Parathyroid adenoma (tissue), 2 donors: ENCODE results near the gene MCCC1.

Source experiments
- H2AFZ ChIP-seq: fragments of 300-600 bp; sonication (generic); one replicate; pipeline ENCODE4 v1.7.0; 2017; ENCODE audit warnings: antibody characterized with exemption, mild to moderate bottlenecking
- H3K27ac ChIP-seq: fragments of 300-600 bp; sonication (generic); one replicate; pipeline ENCODE4 v1.7.0; 2017
- H3K27me3 ChIP-seq: fragments of 300-600 bp; sonication (generic); one replicate; pipeline ENCODE4 v1.7.0; 2017; ENCODE audit warnings: low read length; ENCODE audit not compliant: control insufficient read depth, insufficient read depth
- H3K36me3 ChIP-seq: fragments of 300-600 bp; sonication (generic); one replicate; pipeline ENCODE4 v1.7.0; 2017; ENCODE audit warnings: low read length; ENCODE audit not compliant: control insufficient read depth, insufficient read depth
- H3K4me1 ChIP-seq: fragments of 300-600 bp; sonication (generic); one replicate; pipeline ENCODE4 v1.7.0; 2017; ENCODE audit warnings: control low read depth
- H3K4me2 ChIP-seq: fragments of 300-600 bp; sonication (generic); one replicate; pipeline ENCODE4 v1.7.0; 2017; ENCODE audit warnings: low read length
- H3K4me3 ChIP-seq: fragments of 300-600 bp; sonication (generic); one replicate; pipeline ENCODE4 v1.7.0; 2017; ENCODE audit warnings: low read depth, low read length
- H3K79me2 ChIP-seq: fragments of 300-600 bp; sonication (generic); one replicate; pipeline ENCODE4 v1.7.0; 2017; ENCODE audit warnings: control low read depth
- H3K9ac ChIP-seq: fragments of 300-600 bp; sonication (generic); one replicate; pipeline ENCODE4 v1.7.0; 2017; ENCODE audit warnings: mild to moderate bottlenecking
- H3K9me3 ChIP-seq: fragments of 300-600 bp; sonication (generic); one replicate; pipeline ENCODE4 v1.7.0; 2017; ENCODE audit warnings: low read length; ENCODE audit not compliant: control insufficient read depth
- TF ChIP-seq, protein P1 (sequence below): fragments of 300-600 bp; sonication (generic); IDR thresholded peaks from one replicate; pipeline ENCODE4 v1.7.0; 2017; ENCODE audit warnings: antibody characterized with exemption, mild to moderate bottlenecking
- donor health status: primary hyperparathyroidism.

The MCCC1 gene

DNA sequence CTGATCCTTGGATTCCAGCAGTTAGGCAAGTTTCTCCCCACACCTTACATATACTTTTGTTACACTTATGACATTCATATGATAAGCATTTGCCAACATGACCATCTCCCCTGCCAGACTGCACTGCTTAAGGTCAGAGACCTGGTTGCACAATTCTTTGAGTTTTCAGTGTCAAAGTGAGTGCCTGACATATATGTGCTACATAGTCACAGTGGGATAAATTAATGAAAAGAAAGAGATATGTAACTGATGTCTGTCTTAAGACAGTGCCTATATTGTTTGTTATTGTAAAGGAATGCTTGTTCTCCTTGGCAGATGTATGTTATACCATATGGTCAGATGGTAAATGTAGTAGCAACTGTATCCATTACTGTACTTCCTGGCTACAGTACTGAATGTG, 115.4 kb downstream of the MCCC1 start:
- no peak overlapping the region for H3K4me3 ChIP-seq
- peaks cover 4% of the 10 kb centered on the region for H3K4me1 ChIP-seq

GRCh38 chr3:182981038-182981380, 118.3 kb downstream of the MCCC1 start:
- H3K4me1 ChIP-seq, result peaks cover 4% of the 10 kb centered on the region
- peak overlapping the region; percentile 94 for H2AFZ ChIP-seq
- peak overlapping the region; percentile 85 for H3K4me2 ChIP-seq
- H3K27me3 ChIP-seq, result no peaks in the 10 kb centered on the region
- peak overlapping the region; percentile 62 for H3K4me3 ChIP-seq
- H3K9ac ChIP-seq, result no peak overlapping the region
- TF ChIP-seq, protein P1, sequence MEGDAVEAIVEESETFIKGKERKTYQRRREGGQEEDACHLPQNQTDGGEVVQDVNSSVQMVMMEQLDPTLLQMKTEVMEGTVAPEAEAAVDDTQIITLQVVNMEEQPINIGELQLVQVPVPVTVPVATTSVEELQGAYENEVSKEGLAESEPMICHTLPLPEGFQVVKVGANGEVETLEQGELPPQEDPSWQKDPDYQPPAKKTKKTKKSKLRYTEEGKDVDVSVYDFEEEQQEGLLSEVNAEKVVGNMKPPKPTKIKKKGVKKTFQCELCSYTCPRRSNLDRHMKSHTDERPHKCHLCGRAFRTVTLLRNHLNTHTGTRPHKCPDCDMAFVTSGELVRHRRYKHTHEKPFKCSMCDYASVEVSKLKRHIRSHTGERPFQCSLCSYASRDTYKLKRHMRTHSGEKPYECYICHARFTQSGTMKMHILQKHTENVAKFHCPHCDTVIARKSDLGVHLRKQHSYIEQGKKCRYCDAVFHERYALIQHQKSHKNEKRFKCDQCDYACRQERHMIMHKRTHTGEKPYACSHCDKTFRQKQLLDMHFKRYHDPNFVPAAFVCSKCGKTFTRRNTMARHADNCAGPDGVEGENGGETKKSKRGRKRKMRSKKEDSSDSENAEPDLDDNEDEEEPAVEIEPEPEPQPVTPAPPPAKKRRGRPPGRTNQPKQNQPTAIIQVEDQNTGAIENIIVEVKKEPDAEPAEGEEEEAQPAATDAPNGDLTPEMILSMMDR, result no peak
- H3K27ac ChIP-seq, result peak overlapping the region; percentile 11
- no peaks in the 10 kb centered on the region for H3K36me3 ChIP-seq
- H3K79me2 ChIP-seq, result peaks cover 21% of the 10 kb centered on the region
- H3K9me3 ChIP-seq, result no peaks in the 10 kb centered on the region

More for the DNA sequence above, 115.4 kb downstream of the MCCC1 start:
- Histone ChIP-seq H3K4me2 (no peak overlapping the region), H3K27ac (no peak overlapping the region), H3K27me3 (no peaks in the 10 kb centered on the region), H3K36me3 (no peaks in the 10 kb centered on the region), H2AFZ (no peak overlapping the region), H3K9me3 (no peaks in the 10 kb centered on the region), H3K79me2 (peaks cover 9% of the 10 kb centered on the region), H3K9ac (no peak overlapping the region)
- TF ChIP-seq, protein P1, result no peak

- H3K9ac ChIP-seq, result no peak within 1 kb of the TSS
- TF ChIP-seq, protein P1, result no peak
- H3K4me2 ChIP-seq, result peak within 1 kb of the TSS; percentile 96
- peaks cover 4% of the 10 kb centered on the region for H3K4me1 ChIP-seq
- peak within 1 kb of the TSS; percentile 94 for H2AFZ ChIP-seq
- H3K36me3 ChIP-seq, result no peaks in the 10 kb centered on the region
- H3K9me3 ChIP-seq, result no peaks in the 10 kb centered on the region
- peaks cover 23% of the 10 kb centered on the region for H3K79me2 ChIP-seq
- peak within 1 kb of the TSS; percentile 78 for H3K4me3 ChIP-seq
- H3K27me3 ChIP-seq, result no peaks in the 10 kb centered on the region
- H3K27ac ChIP-seq, result peak within 1 kb of the TSS; percentile 11
These were observed 118.9 kb downstream of the MCCC1 start, which contains the start of gene DCUN1D1 for GRCh38 chr3:182980204-182981037. Gene DCUN1D1 (minus strand): TSS chr3:182980538. CDS start chr3:182980489, 49 bp downstream.

DNA sequence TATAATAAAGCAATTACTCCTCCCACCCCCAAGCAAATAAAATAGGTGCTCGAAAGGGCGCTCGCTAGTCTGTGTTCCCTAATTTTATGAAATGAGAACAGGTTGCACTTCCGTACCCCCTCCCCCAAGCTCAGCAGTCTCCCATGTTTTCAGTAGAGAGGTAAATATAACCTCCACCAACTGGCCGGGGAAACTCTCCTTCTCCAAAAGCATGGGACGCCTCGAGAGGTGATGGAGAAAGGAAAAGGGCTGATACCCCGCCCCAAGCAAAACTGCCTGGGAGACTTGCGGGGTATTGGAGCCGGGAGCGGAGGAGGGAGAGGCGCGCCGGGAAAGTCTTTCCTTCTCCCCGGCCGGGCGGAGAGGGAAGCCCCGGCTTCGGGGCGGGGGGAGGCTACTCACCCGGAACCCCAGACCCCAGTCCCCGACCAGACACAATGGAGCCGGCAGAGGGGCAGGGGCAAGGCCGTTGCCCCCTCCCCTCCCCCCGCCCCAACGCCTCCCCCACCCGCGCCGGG, 119.6 kb downstream of the MCCC1 start:
- Histone ChIP-seq H3K27ac (no peak overlapping the region), H3K9ac (no peak overlapping the region), H3K4me2 (peak overlapping the region; percentile 96), H3K4me3 (peak overlapping the region; percentile 78), H3K79me2 (peaks cover 23% of the 10 kb centered on the region), H3K27me3 (no peaks in the 10 kb centered on the region), H3K9me3 (no peaks in the 10 kb centered on the region), H3K4me1 (peaks cover 4% of the 10 kb centered on the region), H3K36me3 (no peaks in the 10 kb centered on the region), H2AFZ (peak overlapping the region; percentile 74)
- TF ChIP-seq, protein P1, result no peak
